Tibial nerve (tissue), 4 donors: ENCODE measurements around the gene SLC43A1. TPM values are rescaled to one million over a fixed set of nuclear protein-coding genes. Genes with fewer than 3 reads are reported as not detected.

Source experiments
- DNase-seq, 2 donors: peaks; one replicate each; pipeline ENCODE4 v3.0.0-alpha.2; 2019; ENCODE audit warnings: low spot score in 2 of 2
- H3K27ac ChIP-seq, 4 donors: fragments of 200-600 bp; sonication (generic) in 3 of 4; one replicate each; pipeline ENCODE4 v1.5.1; 2017 to 2019; ENCODE audit warnings: mild to moderate bottlenecking in 1 of 4
- H3K27me3 ChIP-seq, 2 donors: fragments of 200-600 bp; sonication (generic) in 1 of 2; one replicate each; pipeline versions ENCODE4 v1.5.1 to v1.6.0; 2017 to 2019
- H3K36me3 ChIP-seq, 3 donors: fragments of 200-600 bp; sonication (generic); one replicate each; pipeline ENCODE4 v1.5.1; 2018 to 2019
- H3K4me1 ChIP-seq, 4 donors: fragments of 200-600 bp; sonication (generic) in 3 of 4; one replicate each; pipeline ENCODE4 v1.5.1; 2017 to 2019
- H3K4me3 ChIP-seq, 4 donors: fragments of 200-600 bp; sonication (generic) in 3 of 4; one replicate each; pipeline ENCODE4 v1.5.1; 2017 to 2019; ENCODE audit warnings: mild to moderate bottlenecking in 1 of 4, moderate library complexity in 1 of 4
- H3K9me3 ChIP-seq, 4 donors: fragments of 200-600 bp; sonication (generic) in 3 of 4; one replicate each; pipeline ENCODE4 v1.5.1; 2017 to 2019
- CTCF ChIP-seq, 5 experiments: fragments of 200-600 bp in 3 of 5; fragments of 450-650 bp in 2 of 5; sonication (generic) in 3 of 5; IDR thresholded peaks; one replicate each; pipeline ENCODE4 v1.5.1; 2016 to 2019; ENCODE audit warnings: antibody characterized with exemption in 5 of 5, mild to moderate bottlenecking in 3 of 5, moderate library complexity in 2 of 5
- EP300 ChIP-seq, 2 donors: sonication (generic); formaldehyde crosslinking; IDR thresholded peaks; one replicate each; pipeline ENCODE4 v1.6.1; 2017; ENCODE audit warnings: antibody characterized with exemption in 2 of 2, mild to moderate bottlenecking in 1 of 2
- POLR2A ChIP-seq, 2 donors: fragments of 450-650 bp; IDR thresholded peaks; one replicate each; pipeline ENCODE4 v1.6.1; 2017; ENCODE audit warnings: antibody characterized with exemption in 2 of 2, mild to moderate bottlenecking in 2 of 2, moderate library complexity in 2 of 2
- WGBS, 2 donors: methylation state at CpG; one replicate each; pipeline ENCODE4 v1.1.5; 2018; 5-methylcytosine and 5-hydroxymethylcytosine counted together
- total RNA-seq, 4 donors: library from RNA; depleted of rRNA; stranded (reverse); fragments of >200 nt; gene quantifications; one replicate each; pipeline ENCODE4 v1.1.0, GENCODE V29; 2016

SLC43A1 gene
- total RNA-seq, 4 donors from 2014 or later, result 35.8 to 47.3 (median 42.4) TPM

- 51% methylated on average over 3 of the region's 3 CpGs for WGBS, 2 donors
- TF ChIP-seq EP300 (IDR thresholded peaks at IDR 0.05) (no peak), POLR2A (IDR thresholded peaks at IDR 0.05) (no peak), CTCF (IDR thresholded peaks at IDR 0.05) (no peak)
- Histone ChIP-seq H3K4me3 (no peak overlapping the region), H3K27me3 (peaks cover 0 to 52% of the 10 kb centered on the region in 2 donors), H3K27ac (no peak overlapping the region), H3K36me3 (peaks cover 0 to 47% (median 0%) of the 10 kb centered on the region in 3 donors), H3K4me1 (peaks cover 0 to 27% (median 13%) of the 10 kb centered on the region in 4 donors), H3K9me3 (no peaks in the 10 kb centered on the region)
- no peak for DNase-seq
Observed at GRCh38 chr11:57483562-57483918, 32.0 kb downstream of the SLC43A1 start.

- DNase-seq, result no peak
- peaks cover 0 to 42% (median 0%) of the 10 kb centered on the region in 3 donors for H3K36me3 ChIP-seq
- H3K4me3 ChIP-seq, result peak overlapping the region in 2 of 4 donors; percentile 18 to 21
- WGBS, 2 donors, result 3% methylated on average over 22 to 27 of the region's 52 CpGs
- TF ChIP-seq CTCF (IDR thresholded peaks at IDR 0.05), result peak; percentile 43 to 69 (median 54)
- no peak for TF ChIP-seq EP300 (IDR thresholded peaks at IDR 0.05)
- no peak overlapping the region for H3K27ac ChIP-seq
- peaks cover 0 to 52% of the 10 kb centered on the region in 2 donors for H3K27me3 ChIP-seq
- H3K9me3 ChIP-seq, result no peaks in the 10 kb centered on the region
- H3K4me1 ChIP-seq, result peaks cover 0 to 27% (median 13%) of the 10 kb centered on the region in 4 donors
Observed at GRCh38 chr11:57482782-57483561, 32.5 kb downstream of the SLC43A1 start.

- TF ChIP-seq CTCF (IDR thresholded peaks at IDR 0.05) (no peak), POLR2A (IDR thresholded peaks at IDR 0.05) (no peak), EP300 (IDR thresholded peaks at IDR 0.05) (no peak)
Observed at GRCh38 chr11:57481915-57482781, 33.4 kb downstream of the SLC43A1 start.

GRCh38 chr11:57481315-57481714, 34.2 kb downstream of the SLC43A1 start:
- Histone ChIP-seq H3K36me3 (peaks cover 0 to 28% (median 0%) of the 10 kb centered on the region in 3 donors), H3K4me1 (peaks cover 0 to 34% (median 16%) of the 10 kb centered on the region in 4 donors), H3K27ac (no peak overlapping the region), H3K9me3 (no peaks in the 10 kb centered on the region), H3K27me3 (peaks cover 0 to 66% of the 10 kb centered on the region in 2 donors), H3K4me3 (no peak overlapping the region)
- WGBS, 2 donors, result 64 to 66% methylated on average over 2 of the region's 2 CpGs
- TF ChIP-seq EP300 (IDR thresholded peaks at IDR 0.05) (no peak), POLR2A (IDR thresholded peaks at IDR 0.05) (no peak)
- DNase-seq, result no peak

More at GRCh38 chr11:57481915-57482781, 33.4 kb downstream of the SLC43A1 start:
- WGBS, 2 donors, result 16 to 19% methylated on average over 43 to 44 of the region's 44 CpGs
- peaks cover 0 to 33% (median 0%) of the 10 kb centered on the region in 3 donors for H3K36me3 ChIP-seq
- no peak for DNase-seq
- H3K27ac ChIP-seq, result no peak overlapping the region
- H3K4me1 ChIP-seq, result peaks cover 0 to 27% (median 13%) of the 10 kb centered on the region in 4 donors
- no peaks in the 10 kb centered on the region for H3K9me3 ChIP-seq
- peak overlapping the region in 2 of 4 donors; percentile 18 to 21 for H3K4me3 ChIP-seq
- peaks cover 0 to 59% of the 10 kb centered on the region in 2 donors for H3K27me3 ChIP-seq

GRCh38 chr11:57480409-57481137, 34.9 kb downstream of the SLC43A1 start:
- H3K4me1 ChIP-seq, result peaks cover 0 to 41% (median 22%) of the 10 kb centered on the region in 4 donors
- peak; percentile 53 to 68 for DNase-seq
- no peak overlapping the region for H3K27ac ChIP-seq
- H3K9me3 ChIP-seq, result no peaks in the 10 kb centered on the region
- WGBS, 2 donors, result 28 to 29% methylated on average over 9 of the region's 9 CpGs
- TF ChIP-seq POLR2A (IDR thresholded peaks at IDR 0.05) (no peak), CTCF (IDR thresholded peaks at IDR 0.05) (peak; percentile 50 to 65 (median 60)), EP300 (IDR thresholded peaks at IDR 0.05) (no peak)
- H3K4me3 ChIP-seq, result no peak overlapping the region
- peaks cover 0 to 73% of the 10 kb centered on the region in 2 donors for H3K27me3 ChIP-seq
- peaks cover 0 to 20% (median 0%) of the 10 kb centered on the region in 3 donors for H3K36me3 ChIP-seq
